GM19239 (cell line): ENCODE measurements around the gene NLE1.

ENCODE experiments used
- DNase-seq: peaks from one replicate; pipeline ENCODE4 v3.0.0; 2011; ENCODE audit warnings: low spot score; ENCODE audit not compliant: insufficient read length
- FAIRE-seq: peaks from 2 replicates; lab custom pipeline; 2011; peaks lifted over from hg19 to GRCh38; lab: Jason Lieb, UNC

NLE1 gene

GRCh38 chr17:35088881-35089585 is 53.1 kb downstream of the NLE1 start:
- FAIRE-seq (peak; percentile 81), DNase-seq (peak; percentile 67)

- FAIRE-seq: peak; percentile 84
- DNase-seq: no peak
Measured at GRCh38 chr17:35088356-35088880, 53.7 kb downstream of the NLE1 start.

GRCh38 chr17:35087731-35088355 is 54.3 kb downstream of the NLE1 start:
- DNase-seq (no peak), FAIRE-seq (no peak)

GRCh38 chr17:35086931-35087573 is 55.1 kb downstream of the NLE1 start:
- DNase-seq: no peak
- no peak for FAIRE-seq

GRCh38 chr17:35086164-35086563 is 55.9 kb downstream of the NLE1 start:
- no peak for DNase-seq
- FAIRE-seq: no peak

- DNase-seq: no peak
- FAIRE-seq: no peak
Measured at GRCh38 chr17:35084987-35085386, 57.1 kb downstream of the NLE1 start.

GRCh38 chr17:35083071-35083470 is 59.0 kb downstream of the NLE1 start:
- FAIRE-seq (no peak), DNase-seq (no peak)

GRCh38 chr17:35082073-35082657 is 59.9 kb downstream of the NLE1 start:
- FAIRE-seq (peak; percentile 93), DNase-seq (no peak)

- no peak for FAIRE-seq
- DNase-seq: no peak
Measured at GRCh38 chr17:35081638-35082037, 60.5 kb downstream of the NLE1 start.

GRCh38 chr17:35080536-35080935 is 61.6 kb downstream of the NLE1 start:
- peak; percentile 93 for FAIRE-seq

GRCh38 chr17:35079547-35080423 is 62.3 kb downstream of the NLE1 start:
- FAIRE-seq: peak; percentile 51
- no peak for DNase-seq

More at GRCh38 chr17:35080536-35080935, 61.6 kb downstream of the NLE1 start:
- no peak for DNase-seq
